Osteoblast (primary cell): ENCODE data around the gene NUP107. TPM values are rescaled to one million over a fixed set of nuclear protein-coding genes. Genes with fewer than 3 reads are reported as not detected.
A peak's percentile ranks its signal among the peaks of the same experiment; 100 is the strongest.
"Not testable (repeated sequence)": the region's sequence is repeated elsewhere in the genome, so short reads cannot be mapped to it uniquely, and the experiment has no call there.

Experiments
- DNase-seq: peaks from one replicate; pipeline ENCODE4 v3.0.0; 2011; ENCODE audit warnings: low spot score, mixed read lengths; ENCODE audit not compliant: insufficient read length; ENCODE audit errors: missing footprints
- H2AFZ ChIP-seq: 2 replicates; pipeline ENCODE4 v1.6.0; 2011; ENCODE audit warnings: mild to moderate bottlenecking, low read length
- H3K27ac ChIP-seq: 2 replicates; pipeline ENCODE4 v1.5.1; 2011; ENCODE audit warnings: mild to moderate bottlenecking, low read depth, low read length, moderate library complexity
- H3K27me3 ChIP-seq: 2 replicates; pipeline ENCODE4 v1.6.0; 2012; ENCODE audit warnings: mild to moderate bottlenecking, control low read depth, inconsistent platforms, low read length, moderate library complexity; ENCODE audit not compliant: insufficient read depth
- H3K36me3 ChIP-seq: 2 replicates; pipeline ENCODE4 v1.5.1; 2011; ENCODE audit warnings: mild to moderate bottlenecking, low read length, control low read depth, moderate library complexity; ENCODE audit not compliant: insufficient read depth
- H3K4me1 ChIP-seq: 2 replicates; pipeline ENCODE4 v1.5.1; 2011; ENCODE audit warnings: mild to moderate bottlenecking, low read length, control low read depth, moderate library complexity; ENCODE audit not compliant: insufficient read depth
- H3K4me2 ChIP-seq: 2 replicates; pipeline ENCODE4 v1.6.0; 2011; ENCODE audit warnings: mild to moderate bottlenecking, low read length; ENCODE audit not compliant: insufficient read depth
- H3K4me3 ChIP-seq: fragments of 200-600 bp; sonication (generic); 3 replicates; pipeline ENCODE4 v1.5.1; 2012; ENCODE audit warnings: mild to moderate bottlenecking, low read length, inconsistent platforms; ENCODE audit not compliant: insufficient read depth
- H3K79me2 ChIP-seq: 2 replicates; pipeline ENCODE4 v1.6.0; 2012; ENCODE audit warnings: mild to moderate bottlenecking, low read length, control low read depth, inconsistent platforms; ENCODE audit not compliant: insufficient read depth
- H3K9me3 ChIP-seq: 2 replicates; pipeline ENCODE4 v1.5.1; 2011; ENCODE audit warnings: low read depth, low read length, control low read depth
- H4K20me1 ChIP-seq: 2 replicates; pipeline ENCODE4 v1.6.0; 2012; ENCODE audit warnings: mild to moderate bottlenecking, low read length, control low read depth; ENCODE audit not compliant: insufficient read depth
- total RNA-seq: library from RNA; depleted of rRNA; stranded (reverse); fragments of >200 nt; gene quantifications from 2 replicates; pipeline ENCODE4 v1.2.3, GENCODE V29; 2012
- TF ChIP-seq, protein P1 (sequence below): IDR thresholded peaks from 2 replicates; pipeline ENCODE4 v1.5.1; 2011; ENCODE audit warnings: mild to moderate bottlenecking, low read depth, low read length, moderate library complexity; ENCODE audit errors: extremely low read depth

The NUP107 gene
- total RNA-seq, 1 donor: 43.8 TPM

DNA sequence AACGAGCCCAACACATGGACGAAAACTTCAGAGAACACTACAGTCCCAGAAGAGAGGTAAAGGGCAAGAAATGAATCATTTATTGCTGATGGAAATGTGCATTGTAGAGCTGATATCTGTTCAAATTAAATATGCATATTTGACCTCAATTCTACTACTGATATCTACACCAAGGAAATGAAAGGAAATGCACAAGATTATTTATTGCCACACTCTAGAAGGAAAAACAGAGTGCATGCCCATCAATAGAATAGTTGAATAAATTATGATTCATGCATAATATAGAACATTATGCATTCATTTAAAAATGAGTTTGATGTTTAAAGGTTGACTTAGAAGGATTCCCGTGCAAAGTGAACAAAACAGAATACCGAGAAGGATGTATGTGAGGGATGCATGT lies 15.6 kb upstream of the NUP107 start:
- Histone ChIP-seq H3K4me3 (no peak overlapping the region), H3K79me2 (no peaks in the 10 kb centered on the region), H3K27me3 (no peaks in the 10 kb centered on the region), H3K9me3 (no peaks in the 10 kb centered on the region), H2AFZ (no peak overlapping the region), H3K4me1 (no peaks in the 10 kb centered on the region), H3K4me2 (no peak overlapping the region), H3K36me3 (no peaks in the 10 kb centered on the region), H3K27ac (no peak overlapping the region), H4K20me1 (no peaks in the 10 kb centered on the region)
- TF ChIP-seq, protein P1, sequence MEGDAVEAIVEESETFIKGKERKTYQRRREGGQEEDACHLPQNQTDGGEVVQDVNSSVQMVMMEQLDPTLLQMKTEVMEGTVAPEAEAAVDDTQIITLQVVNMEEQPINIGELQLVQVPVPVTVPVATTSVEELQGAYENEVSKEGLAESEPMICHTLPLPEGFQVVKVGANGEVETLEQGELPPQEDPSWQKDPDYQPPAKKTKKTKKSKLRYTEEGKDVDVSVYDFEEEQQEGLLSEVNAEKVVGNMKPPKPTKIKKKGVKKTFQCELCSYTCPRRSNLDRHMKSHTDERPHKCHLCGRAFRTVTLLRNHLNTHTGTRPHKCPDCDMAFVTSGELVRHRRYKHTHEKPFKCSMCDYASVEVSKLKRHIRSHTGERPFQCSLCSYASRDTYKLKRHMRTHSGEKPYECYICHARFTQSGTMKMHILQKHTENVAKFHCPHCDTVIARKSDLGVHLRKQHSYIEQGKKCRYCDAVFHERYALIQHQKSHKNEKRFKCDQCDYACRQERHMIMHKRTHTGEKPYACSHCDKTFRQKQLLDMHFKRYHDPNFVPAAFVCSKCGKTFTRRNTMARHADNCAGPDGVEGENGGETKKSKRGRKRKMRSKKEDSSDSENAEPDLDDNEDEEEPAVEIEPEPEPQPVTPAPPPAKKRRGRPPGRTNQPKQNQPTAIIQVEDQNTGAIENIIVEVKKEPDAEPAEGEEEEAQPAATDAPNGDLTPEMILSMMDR: no peak
- DNase-seq: no peak

DNA sequence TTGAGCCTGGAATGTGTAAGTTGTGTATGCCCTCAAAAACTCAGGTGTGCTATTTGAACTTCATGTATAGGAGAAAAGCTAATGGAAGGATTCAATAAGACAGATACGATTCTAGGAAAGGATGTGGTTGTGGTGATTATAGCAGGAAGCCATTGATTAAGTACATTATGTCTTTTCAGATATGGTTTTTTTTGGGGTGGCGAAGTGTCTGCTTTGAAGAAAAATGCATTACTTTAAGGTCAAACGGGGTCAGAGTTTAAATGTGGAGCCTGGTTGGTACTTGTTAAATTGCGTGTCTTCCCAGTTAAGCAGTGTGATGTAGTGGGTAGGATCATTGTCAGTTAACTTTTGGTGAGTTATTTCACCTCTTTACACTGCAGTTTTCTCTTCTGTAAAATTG lies 13.0 kb upstream of the NUP107 start:
- no peak for DNase-seq
- H3K4me1 ChIP-seq: no peaks in the 10 kb centered on the region
- no peak overlapping the region for H3K4me2 ChIP-seq
- H2AFZ ChIP-seq: no peak overlapping the region
- no peaks in the 10 kb centered on the region for H3K9me3 ChIP-seq
- H3K79me2 ChIP-seq: no peaks in the 10 kb centered on the region
- H3K27me3 ChIP-seq: no peaks in the 10 kb centered on the region
- no peaks in the 10 kb centered on the region for H3K36me3 ChIP-seq
- TF ChIP-seq, protein P1: no peak
- H3K4me3 ChIP-seq: no peak overlapping the region
- H4K20me1 ChIP-seq: no peaks in the 10 kb centered on the region
- H3K27ac ChIP-seq: no peak overlapping the region

DNA sequence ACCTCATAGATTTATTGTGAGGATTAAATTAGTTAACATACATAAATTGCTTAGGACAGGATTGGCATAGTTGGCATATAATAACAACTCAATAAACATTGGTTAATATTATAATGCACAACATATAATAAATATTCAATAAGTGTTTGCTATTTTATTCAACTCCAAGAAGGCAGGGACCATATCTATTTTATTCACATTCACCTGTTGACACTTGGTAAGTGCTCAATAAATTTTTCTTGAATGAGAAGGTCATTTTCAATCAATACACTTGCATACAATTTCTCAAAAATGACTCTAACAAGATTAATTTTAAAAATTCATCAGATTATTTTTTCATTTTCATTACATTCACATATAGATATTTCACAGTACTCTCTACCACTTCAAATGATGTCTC lies 12.4 kb upstream of the NUP107 start:
- H3K79me2 ChIP-seq: no peaks in the 10 kb centered on the region
- no peak overlapping the region for H3K4me3 ChIP-seq
- no peak overlapping the region for H2AFZ ChIP-seq
- DNase-seq: no peak
- H4K20me1 ChIP-seq: no peaks in the 10 kb centered on the region
- no peaks in the 10 kb centered on the region for H3K9me3 ChIP-seq
- no peak overlapping the region for H3K4me2 ChIP-seq
- TF ChIP-seq, protein P1: no peak
- H3K27ac ChIP-seq: no peak overlapping the region
- no peaks in the 10 kb centered on the region for H3K4me1 ChIP-seq
- H3K36me3 ChIP-seq: no peaks in the 10 kb centered on the region
- H3K27me3 ChIP-seq: no peaks in the 10 kb centered on the region

DNA sequence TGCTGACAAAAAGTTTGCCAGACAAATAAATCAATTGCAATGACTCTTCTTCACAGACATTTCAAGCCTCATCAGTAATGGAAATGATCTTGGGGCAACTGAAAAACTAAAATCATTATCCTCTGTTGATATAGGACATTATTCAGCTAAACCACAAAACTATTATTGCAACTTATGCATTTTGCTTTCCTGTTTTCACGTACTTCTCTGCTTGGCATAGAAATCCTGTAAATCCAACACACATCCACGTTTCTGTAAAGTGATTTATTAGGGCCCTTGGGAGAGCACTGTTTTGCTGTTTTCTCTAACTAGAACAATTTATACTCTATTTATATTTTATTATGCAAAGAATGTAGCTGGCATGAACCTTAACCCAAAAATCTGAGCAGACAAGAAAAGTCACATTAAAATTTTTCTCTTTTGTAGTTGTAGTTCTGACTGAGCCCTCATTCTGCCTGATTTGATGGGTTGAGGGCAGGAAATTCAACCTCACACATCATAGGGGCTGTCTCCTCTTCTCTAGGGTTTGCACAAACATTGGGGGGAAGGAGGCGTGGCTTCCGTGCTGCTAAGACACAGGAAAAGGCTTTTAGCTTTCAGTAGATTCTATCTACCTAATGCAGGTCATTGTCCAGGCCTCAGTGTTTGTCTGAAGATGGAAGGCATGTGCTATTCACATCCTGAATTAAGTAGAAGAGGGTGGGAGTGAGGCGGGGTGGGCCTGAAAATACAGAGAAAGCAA lies 11.5 kb upstream of the NUP107 start:
- peak overlapping the region; percentile 6 for H2AFZ ChIP-seq
- no peaks in the 10 kb centered on the region for H3K9me3 ChIP-seq
- no peak overlapping the region for H3K4me3 ChIP-seq
- no peaks in the 10 kb centered on the region for H3K4me1 ChIP-seq
- no peaks in the 10 kb centered on the region for H4K20me1 ChIP-seq
- H3K79me2 ChIP-seq: no peaks in the 10 kb centered on the region
- H3K36me3 ChIP-seq: no peaks in the 10 kb centered on the region
- no peak overlapping the region for H3K27ac ChIP-seq
- H3K4me2 ChIP-seq: no peak overlapping the region
- DNase-seq: no peak
- H3K27me3 ChIP-seq: no peaks in the 10 kb centered on the region
- TF ChIP-seq, protein P1: no peak

DNA sequence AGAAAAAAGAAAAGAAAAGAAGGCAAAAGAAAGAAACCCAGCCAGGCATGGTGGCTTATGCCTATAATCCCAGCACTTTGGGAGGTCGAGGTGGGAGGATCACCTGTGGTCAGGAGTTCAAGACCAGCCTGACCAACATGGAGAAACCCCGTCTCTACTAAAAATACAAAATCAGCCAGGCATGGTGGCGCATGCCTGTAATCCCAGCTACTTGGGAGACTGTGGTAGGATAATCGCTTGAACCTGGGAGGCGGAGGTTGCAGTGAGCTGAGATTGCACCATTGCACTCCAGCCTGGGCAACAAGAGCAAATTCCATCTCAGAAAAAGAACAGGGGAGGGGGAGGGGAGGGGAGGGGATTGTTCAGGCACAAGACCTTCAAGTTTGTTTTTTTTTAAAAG lies 9.9 kb upstream of the NUP107 start:
- H3K9me3 ChIP-seq, H3K79me2 ChIP-seq, H3K36me3 ChIP-seq, H4K20me1 ChIP-seq, H2AFZ ChIP-seq, H3K27me3 ChIP-seq, H3K4me1 ChIP-seq, DNase-seq, H3K4me2 ChIP-seq, H3K27ac ChIP-seq, H3K4me3 ChIP-seq: not testable (repeated sequence)
